ENCODE measurements around the gene TAGLN.

DNA sequence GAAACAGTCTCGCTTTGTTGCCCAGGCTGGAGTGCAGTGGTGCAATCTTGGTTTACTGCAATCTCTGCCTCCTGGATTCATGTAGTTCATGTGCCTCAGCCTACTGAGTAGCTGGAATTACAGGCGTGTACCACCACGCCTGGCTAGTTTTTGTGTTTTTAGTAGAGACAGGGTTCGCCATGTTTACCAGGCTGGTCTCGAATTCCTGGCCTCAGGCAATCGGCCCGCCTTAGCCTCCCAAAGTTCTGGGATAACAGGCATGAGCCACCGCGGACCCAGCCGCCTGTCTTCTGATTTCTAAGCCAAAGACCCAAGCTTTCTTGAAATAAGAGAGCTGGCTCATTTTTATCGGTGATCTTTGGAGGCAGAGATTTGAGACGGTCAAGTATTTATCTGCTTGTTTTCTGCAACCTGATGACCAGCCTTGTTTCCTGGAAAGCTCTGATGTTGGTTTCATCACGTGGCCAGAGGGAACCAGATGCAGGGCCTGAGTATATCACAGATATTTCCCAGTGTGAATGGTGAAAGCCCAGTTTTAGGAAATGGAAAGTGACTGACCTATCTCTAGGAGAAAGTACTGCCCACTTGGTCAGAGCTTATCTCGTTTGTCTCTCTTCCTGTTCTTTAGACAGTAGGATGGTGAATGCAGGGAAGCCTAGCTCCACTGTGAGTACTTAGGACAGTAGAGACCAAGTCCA lies 26.3 kb upstream of the TAGLN start:
- TF ChIP-seq CTCF (IDR thresholded peaks at IDR 0.05) (no peak), POLR2A (IDR thresholded peaks at IDR 0.05) (no peak), POLR2AphosphoS5 (IDR thresholded peaks at IDR 0.05) (no peak)
